HG02981 (cell line): ENCODE measurements around the gene PRR29.

Source experiments
- ATAC-seq: cut with Tn5 transposase; IDR thresholded peaks from one replicate; pipeline ENCODE4 v1.9.1; 2021; ENCODE audit warnings: mild to moderate bottlenecking, moderate library complexity; ENCODE audit not compliant: unreplicated experiment

PRR29 gene

GRCh38 chr17:63998050-63998720 lies at the start of gene PRR29:
TSS of gene PRR29 (plus strand) at chr17:63998351. CDS start at chr17:63998365, 14 bp downstream.
- ATAC-seq = peak; percentile 65

GRCh38 chr17:63948521-63948920 lies 49.6 kb upstream of the PRR29 start:
- no peak for ATAC-seq

GRCh38 chr17:63949576-63950250 lies 48.4 kb upstream of the PRR29 start:
- ATAC-seq = no peak

GRCh38 chr17:63950940-63951907 lies 46.9 kb upstream of the PRR29 start:
- no peak for ATAC-seq

GRCh38 chr17:63954402-63955063 lies 43.6 kb upstream of the PRR29 start:
- peak; percentile 61 for ATAC-seq

- no peak for ATAC-seq
These were observed 42.9 kb upstream of the PRR29 start for GRCh38 chr17:63955232-63955631.

- no peak for ATAC-seq
These were observed 42.4 kb upstream of the PRR29 start for GRCh38 chr17:63955791-63956190.

GRCh38 chr17:63956296-63956920 lies 41.7 kb upstream of the PRR29 start:
- no peak for ATAC-seq

- no peak for ATAC-seq
These were observed 38.1 kb upstream of the PRR29 start for GRCh38 chr17:63960006-63960405.

GRCh38 chr17:63960430-63960829 lies 37.7 kb upstream of the PRR29 start:
- no peak for ATAC-seq

GRCh38 chr17:63961355-63962212 lies 36.6 kb upstream of the PRR29 start:
- peak; percentile 48 for ATAC-seq

- no peak for ATAC-seq
These were observed 35.8 kb upstream of the PRR29 start for GRCh38 chr17:63962298-63962744.

GRCh38 chr17:63963123-63963522 lies 35.0 kb upstream of the PRR29 start:
- no peak for ATAC-seq

- peak; percentile 67 for ATAC-seq
These were observed 31.4 kb upstream of the PRR29 start for GRCh38 chr17:63966646-63967264.

- ATAC-seq = no peak
These were observed 30.2 kb upstream of the PRR29 start for GRCh38 chr17:63967953-63968352.

- no peak for ATAC-seq
These were observed 28.9 kb upstream of the PRR29 start for GRCh38 chr17:63969278-63969677.

GRCh38 chr17:63972796-63973195 lies 25.4 kb upstream of the PRR29 start, which contains the start of gene SCN4A:
TSS of gene SCN4A (minus strand) at chr17:63972918. CDS start at chr17:63972841, 77 bp downstream.
- ATAC-seq = no peak

- ATAC-seq = no peak
These were observed 24.9 kb upstream of the PRR29 start for GRCh38 chr17:63973247-63973646.
